ENCODE results near the gene NF2.

The NF2 gene

DNA sequence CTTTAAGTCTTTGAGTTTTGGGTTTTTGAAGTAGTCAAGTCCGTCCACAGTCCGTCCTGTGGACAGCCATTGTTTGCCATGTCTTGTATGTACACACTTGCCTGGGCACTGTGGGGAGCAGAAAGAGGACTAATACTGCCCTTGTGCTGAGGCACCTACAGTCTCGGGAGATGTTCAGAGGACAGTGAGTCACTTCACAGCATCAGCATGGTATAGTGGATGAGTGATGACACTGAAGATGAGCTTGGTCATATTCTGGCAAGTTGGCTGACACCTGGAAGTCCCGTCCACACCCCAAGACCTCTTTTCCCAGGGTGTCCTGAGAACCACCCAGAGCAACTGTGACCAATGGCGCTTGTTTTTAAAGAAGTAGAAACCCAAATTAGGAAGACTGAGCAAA lies 29.2 kb downstream of the NF2 start:
- peak in 2 of 3 donors; percentile 5 for DNase-seq

GRCh38 chr22:29633514-29634312 lies 30.3 kb downstream of the NF2 start:
- DNase-seq = no peak

- DNase-seq = no peak
Measured at GRCh38 chr22:29634847-29635246, 31.4 kb downstream of the NF2 start.

- DNase-seq = peak; percentile 54 to 66 (median 59)
Measured at GRCh38 chr22:29635734-29636357, 32.4 kb downstream of the NF2 start.

DNA sequence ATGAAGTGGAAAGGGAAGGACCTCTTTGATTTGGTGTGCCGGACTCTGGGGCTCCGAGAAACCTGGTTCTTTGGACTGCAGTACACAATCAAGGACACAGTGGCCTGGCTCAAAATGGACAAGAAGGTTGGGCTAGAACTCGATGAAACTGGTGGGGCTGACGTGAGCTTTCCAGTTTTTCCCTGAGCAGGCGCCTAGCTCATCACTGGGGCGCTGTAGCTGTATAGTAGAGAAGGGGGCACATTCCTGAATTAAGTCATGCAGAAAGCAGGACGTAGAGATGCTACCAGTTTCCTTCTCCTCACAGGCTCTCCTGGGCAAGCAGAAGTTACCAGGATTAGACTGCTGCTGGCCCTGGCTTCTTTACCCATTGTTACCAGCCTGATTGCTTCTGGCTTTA lies 33.3 kb downstream of the NF2 start:
- DNase-seq = no peak

DNA sequence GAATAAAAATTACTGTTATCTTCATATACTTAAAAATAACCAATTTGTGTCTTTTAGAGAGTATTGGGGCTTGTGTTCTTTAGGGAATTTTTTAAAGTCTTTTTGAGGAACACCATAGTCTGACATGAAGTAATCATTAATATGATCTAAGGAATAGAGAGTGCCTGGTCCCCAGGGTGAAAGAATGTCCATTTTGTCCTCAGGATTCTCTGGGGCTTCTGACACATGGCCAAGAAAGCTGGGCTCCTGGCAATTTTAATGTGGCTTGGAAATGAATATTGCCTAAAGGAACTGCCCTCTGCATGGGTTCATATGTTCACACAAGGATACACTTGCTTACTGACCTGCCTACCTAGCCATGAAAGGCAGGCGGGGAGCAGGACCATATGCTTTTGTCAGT lies 33.7 kb downstream of the NF2 start:
- no peak for DNase-seq

- DNase-seq = no peak
Measured at GRCh38 chr22:29638678-29639077, 35.2 kb downstream of the NF2 start.

GRCh38 chr22:29639096-29639495 lies 35.7 kb downstream of the NF2 start:
- DNase-seq = no peak

- peak; percentile 58 to 72 (median 64) for DNase-seq
Measured at GRCh38 chr22:29641042-29641699, 37.7 kb downstream of the NF2 start.

- peak in 1 of 3 donors; percentile 12 for DNase-seq
Measured at GRCh38 chr22:29641700-29642330, 38.4 kb downstream of the NF2 start.

DNA sequence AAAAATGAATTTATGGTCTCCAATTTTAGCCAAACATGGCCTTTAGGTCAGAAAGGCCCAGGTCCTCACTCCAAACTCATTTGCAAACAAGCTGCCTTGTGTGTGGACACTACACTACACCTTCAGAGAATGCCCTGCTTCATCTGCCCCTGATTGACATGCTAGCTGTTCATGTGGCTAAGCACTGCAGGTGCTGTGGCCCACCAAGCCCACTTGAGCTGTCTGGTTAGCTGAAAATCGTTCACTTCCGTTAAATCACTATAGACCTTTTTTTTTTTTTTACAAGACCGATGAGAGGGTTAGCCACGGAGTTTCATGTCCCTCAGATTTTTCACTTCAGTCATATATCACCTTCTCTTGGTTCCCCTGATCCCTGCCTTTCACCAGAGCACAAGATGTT lies 39.3 kb downstream of the NF2 start:
- DNase-seq = no peak

GRCh38 chr22:29647954-29648737 lies 44.7 kb downstream of the NF2 start:
- no peak for DNase-seq

GRCh38 chr22:29650370-29650769 lies 46.9 kb downstream of the NF2 start:
- no peak for DNase-seq

- no peak for DNase-seq
Measured at GRCh38 chr22:29651652-29652051, 48.2 kb downstream of the NF2 start.

- no peak for DNase-seq
Measured at GRCh38 chr22:29654420-29654819, 51.0 kb downstream of the NF2 start.

DNA sequence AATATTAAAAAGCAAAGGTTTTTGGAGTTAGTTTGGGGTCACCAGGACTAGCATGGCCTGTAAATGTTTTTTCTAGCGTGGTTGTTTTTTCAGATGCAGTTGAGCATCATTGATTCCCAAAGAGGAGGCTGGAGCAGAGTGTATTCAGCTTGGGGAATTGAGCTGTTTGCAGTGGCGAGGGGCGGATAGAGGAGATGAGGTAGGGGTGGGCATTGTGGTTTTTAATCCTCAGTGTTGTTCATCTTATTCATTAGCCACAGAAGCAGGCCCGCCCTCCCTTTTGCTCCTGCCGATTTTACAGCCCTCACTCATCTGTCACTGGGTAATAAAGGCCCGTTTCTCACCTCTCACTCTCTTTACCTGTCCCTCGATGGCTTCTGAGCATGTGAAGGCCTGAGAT lies 51.4 kb downstream of the NF2 start:
- no peak for DNase-seq

DNA sequence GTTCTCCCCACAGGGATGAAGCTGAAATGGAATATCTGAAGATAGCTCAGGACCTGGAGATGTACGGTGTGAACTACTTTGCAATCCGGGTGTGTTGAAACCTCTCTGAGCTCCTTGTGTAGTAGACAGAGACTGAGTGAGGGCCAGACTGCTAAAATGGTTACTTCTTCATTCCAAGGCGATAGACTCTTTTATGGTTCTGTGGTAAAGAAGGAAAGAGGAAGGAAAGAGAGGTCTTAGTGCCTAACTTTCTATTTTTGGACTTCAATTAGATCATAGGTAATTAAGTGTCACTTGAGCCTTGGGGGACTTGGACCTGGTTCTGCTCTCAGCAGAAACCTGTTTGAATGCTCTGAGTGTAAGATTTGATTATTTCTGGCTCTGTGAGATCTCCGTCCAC lies 54.7 kb downstream of the NF2 start:
- peak; percentile 56 to 70 (median 70) for DNase-seq

- DNase-seq = no peak
Measured at GRCh38 chr22:29660021-29660420, 56.6 kb downstream of the NF2 start.

DNA sequence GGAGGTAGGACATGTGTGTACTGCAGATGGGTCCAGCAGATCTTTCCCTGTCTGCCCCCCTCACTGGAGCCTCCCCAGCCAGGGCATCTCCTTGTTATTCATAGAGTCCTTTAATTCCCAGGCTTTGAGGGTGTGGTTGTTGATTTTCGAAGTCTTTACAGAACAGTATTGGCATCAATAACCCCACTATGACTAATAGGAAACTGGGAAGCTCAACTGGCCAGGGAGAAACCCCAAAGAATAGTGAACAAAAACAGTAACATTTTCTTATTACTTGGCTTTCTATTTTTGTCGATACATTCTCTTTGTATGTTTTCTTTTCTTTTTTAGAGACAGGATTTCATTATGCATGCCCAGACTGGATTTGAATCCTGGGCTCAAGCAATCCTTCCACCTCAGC lies 57.9 kb downstream of the NF2 start:
- DNase-seq = peak in 1 of 3 donors; percentile 16

- DNase-seq = no peak
Measured at GRCh38 chr22:29663180-29663821, 59.9 kb downstream of the NF2 start.

- no peak for DNase-seq
Measured at GRCh38 chr22:29665486-29665885, 62.1 kb downstream of the NF2 start.

GRCh38 chr22:29668673-29669072 lies 65.2 kb downstream of the NF2 start:
- no peak for DNase-seq

Data from suppressor macrophage treated with lipopolysaccharide for 1 hour (primary cell).